HepG2 (cell line): ENCODE measurements around the gene CCDC158. TPM values are rescaled to one million over a fixed set of nuclear protein-coding genes. Genes with fewer than 3 reads are reported as not detected.

ENCODE experiments used
- ARID2 ChIP-seq: sonication (generic); formaldehyde crosslinking; IDR thresholded peaks from 2 replicates; pipeline ENCODE4 v1.8.1; 2022; ENCODE audit warnings: mild to moderate bottlenecking, missing genetic modification reagents, borderline replicate concordance
- FOXA1 ChIP-seq, 2 experiments: fragments of 450-650 bp in 1 of 2; sonication (generic) in 1 of 2; formaldehyde crosslinking in 1 of 2; IDR thresholded peaks; 2 replicates each; pipeline versions ENCODE4 v1.4.0 to v1.6.1; 2016 to 2020; ENCODE audit warnings: missing genetic modification reagents in 1 of 2
- KLF13 ChIP-seq: sonication (generic); formaldehyde crosslinking; IDR thresholded peaks from 2 replicates; pipeline ENCODE4 v1.4.0; 2020; ENCODE audit warnings: mild to moderate bottlenecking, missing genetic modification reagents
- NAIF1 ChIP-seq: sonication (generic); formaldehyde crosslinking; IDR thresholded peaks from 2 replicates; pipeline ENCODE4 v1.5.0; 2020; ENCODE audit warnings: mild to moderate bottlenecking, missing genetic modification reagents, borderline replicate concordance
- NFE2L2 ChIP-seq: fragments of 150-350 bp; IDR thresholded peaks from 2 replicates; pipeline ENCODE4 v1.6.1; 2014; ENCODE audit warnings: low read length
- SIN3A ChIP-seq: IDR thresholded peaks from 2 replicates; pipeline ENCODE4 v1.6.1; 2011; ENCODE audit warnings: low read depth, mild to moderate bottlenecking, control low read depth, low read length, borderline replicate concordance
- SOX13 ChIP-seq, 3 experiments: fragments of 450-650 bp in 1 of 3; sonication (generic) in 1 of 3; formaldehyde crosslinking in 1 of 3; IDR thresholded peaks in 2 of 3; conservative IDR thresholded peaks in 1 of 3; 2 replicates each; pipeline versions ENCODE4 v1.5.0 to v1.6.1; 2016 to 2020; ENCODE audit warnings: antibody characterized with exemption in 1 of 3, mild to moderate bottlenecking in 1 of 3, missing compliant biosample characterization in 1 of 3, missing genetic modification reagents in 1 of 3, moderate library complexity in 1 of 3
- ZBTB38 ChIP-seq: sonication (generic); formaldehyde crosslinking; IDR thresholded peaks from 2 replicates; pipeline ENCODE4 v1.5.1; 2020; ENCODE audit warnings: mild to moderate bottlenecking, missing genetic modification reagents
- ZFYVE20 ChIP-seq: sonication (generic); formaldehyde crosslinking; IDR thresholded peaks from 2 replicates; pipeline ENCODE4 v1.8.0; 2023; ENCODE audit warnings: low read depth, mild to moderate bottlenecking, moderate library complexity, missing genetic modification reagents, borderline replicate concordance
- ZNF280D ChIP-seq: sonication (generic); formaldehyde crosslinking; IDR thresholded peaks from 2 replicates; pipeline ENCODE4 v1.5.1; 2020; ENCODE audit warnings: mild to moderate bottlenecking, missing genetic modification reagents
- ZNF552 ChIP-seq: sonication (generic); formaldehyde crosslinking; IDR thresholded peaks from 2 replicates; pipeline ENCODE4 v1.9.0; 2022; ENCODE audit warnings: missing genetic modification reagents, mild to moderate bottlenecking, borderline replicate concordance
- ZNF7 ChIP-seq: IDR thresholded peaks from 2 replicates; pipeline ENCODE4 v1.6.1; 2016; ENCODE audit warnings: missing biosample characterization, missing genetic modification reagents
- ZNF850 ChIP-seq: sonication (generic); formaldehyde crosslinking; conservative IDR thresholded peaks from 2 replicates; pipeline ENCODE4 v1.9.0; 2021; ENCODE audit warnings: mild to moderate bottlenecking, missing genetic modification reagents
- polyA plus RNA-seq, 8 experiments: library from polyadenylated mRNA; depleted of rRNA in 3 of 8; stranded (reverse) in 7 of 8; unstranded in 1 of 8; fragments of >200 nt; fragmentation: Illumina TruSeq in 4 of 8; extraction: Trizol in 4 of 8; gene quantifications; 2 replicates each; pipeline versions ENCODE4 v1.2.1 to v1.2.3, GENCODE V29; 2011 to 2016; ENCODE audit warnings: low read depth in 4 of 8, missing spikeins in 1 of 8, mixed read lengths in 1 of 8; ENCODE audit not compliant: insufficient read depth in 1 of 8
- total RNA-seq, 5 experiments: library from RNA; depleted of rRNA; stranded (reverse); fragments of >200 nt; fragmentation: Illumina TruSeq; extraction: Trizol; gene quantifications; 2 replicates each; pipeline ENCODE4 v1.2.3, GENCODE V29; 2016; ENCODE audit warnings: low read depth in 1 of 5
- TF ChIP-seq, protein P1 (sequence below): sonication (generic); formaldehyde crosslinking; IDR thresholded peaks from 2 replicates; pipeline ENCODE4 v1.4.0; 2020; ENCODE audit warnings: missing genetic modification reagents
- TF ChIP-seq, protein P2 (sequence below): sonication (generic); formaldehyde crosslinking; IDR thresholded peaks from 2 replicates; pipeline ENCODE4 v1.8.0; 2022; ENCODE audit warnings: mild to moderate bottlenecking, missing genetic modification reagents
- TF ChIP-seq, protein P3 (sequence below): IDR thresholded peaks from 2 replicates; pipeline ENCODE4 v1.4.0; 2020; ENCODE audit warnings: mild to moderate bottlenecking, missing genetic modification reagents
- TF ChIP-seq, protein P4 (sequence below): sonication (generic); formaldehyde crosslinking; IDR thresholded peaks from 2 replicates; pipeline ENCODE4 v1.5.0; 2020; ENCODE audit warnings: missing genetic modification reagents

Gene CCDC158
- total and polyA plus RNA-seq, 2 of the 13 experiments (the other 11 are each of a cell fraction or from before 2014, with no cell fraction given), result not detected

DNA sequence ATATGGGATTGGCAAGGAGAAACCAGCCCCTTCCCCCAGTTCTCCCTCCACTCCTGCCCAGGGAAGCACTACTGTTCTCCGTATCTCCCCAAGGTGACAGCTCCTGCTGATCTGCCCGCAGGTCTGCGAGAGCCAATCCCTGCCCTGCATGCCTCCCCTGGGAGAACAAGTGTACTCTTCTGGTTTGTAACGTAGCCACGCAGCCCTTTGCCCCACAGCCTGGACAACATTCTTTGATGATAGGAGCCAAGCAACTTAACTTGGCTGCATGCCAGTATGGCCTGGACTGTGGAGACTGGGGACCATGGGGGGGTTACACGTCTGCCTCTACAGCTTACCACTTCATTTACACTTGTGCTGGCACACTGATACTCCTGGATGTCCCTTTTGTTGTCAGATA lies 112.4 kb downstream of the CCDC158 start (continued):
- TF ChIP-seq FOXA1 (IDR thresholded peaks at IDR 0.05), result no peak
- no peak for TF ChIP-seq FOXA1 (CRISPR knock-in tag; IDR thresholded peaks at IDR 0.05)
- TF ChIP-seq, protein P1, sequence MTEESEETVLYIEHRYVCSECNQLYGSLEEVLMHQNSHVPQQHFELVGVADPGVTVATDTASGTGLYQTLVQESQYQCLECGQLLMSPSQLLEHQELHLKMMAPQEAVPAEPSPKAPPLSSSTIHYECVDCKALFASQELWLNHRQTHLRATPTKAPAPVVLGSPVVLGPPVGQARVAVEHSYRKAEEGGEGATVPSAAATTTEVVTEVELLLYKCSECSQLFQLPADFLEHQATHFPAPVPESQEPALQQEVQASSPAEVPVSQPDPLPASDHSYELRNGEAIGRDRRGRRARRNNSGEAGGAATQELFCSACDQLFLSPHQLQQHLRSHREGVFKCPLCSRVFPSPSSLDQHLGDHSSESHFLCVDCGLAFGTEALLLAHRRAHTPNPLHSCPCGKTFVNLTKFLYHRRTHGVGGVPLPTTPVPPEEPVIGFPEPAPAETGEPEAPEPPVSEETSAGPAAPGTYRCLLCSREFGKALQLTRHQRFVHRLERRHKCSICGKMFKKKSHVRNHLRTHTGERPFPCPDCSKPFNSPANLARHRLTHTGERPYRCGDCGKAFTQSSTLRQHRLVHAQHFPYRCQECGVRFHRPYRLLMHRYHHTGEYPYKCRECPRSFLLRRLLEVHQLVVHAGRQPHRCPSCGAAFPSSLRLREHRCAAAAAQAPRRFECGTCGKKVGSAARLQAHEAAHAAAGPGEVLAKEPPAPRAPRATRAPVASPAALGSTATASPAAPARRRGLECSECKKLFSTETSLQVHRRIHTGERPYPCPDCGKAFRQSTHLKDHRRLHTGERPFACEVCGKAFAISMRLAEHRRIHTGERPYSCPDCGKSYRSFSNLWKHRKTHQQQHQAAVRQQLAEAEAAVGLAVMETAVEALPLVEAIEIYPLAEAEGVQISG (CRISPR knock-in tag), result no peak
- TF ChIP-seq, protein P2, sequence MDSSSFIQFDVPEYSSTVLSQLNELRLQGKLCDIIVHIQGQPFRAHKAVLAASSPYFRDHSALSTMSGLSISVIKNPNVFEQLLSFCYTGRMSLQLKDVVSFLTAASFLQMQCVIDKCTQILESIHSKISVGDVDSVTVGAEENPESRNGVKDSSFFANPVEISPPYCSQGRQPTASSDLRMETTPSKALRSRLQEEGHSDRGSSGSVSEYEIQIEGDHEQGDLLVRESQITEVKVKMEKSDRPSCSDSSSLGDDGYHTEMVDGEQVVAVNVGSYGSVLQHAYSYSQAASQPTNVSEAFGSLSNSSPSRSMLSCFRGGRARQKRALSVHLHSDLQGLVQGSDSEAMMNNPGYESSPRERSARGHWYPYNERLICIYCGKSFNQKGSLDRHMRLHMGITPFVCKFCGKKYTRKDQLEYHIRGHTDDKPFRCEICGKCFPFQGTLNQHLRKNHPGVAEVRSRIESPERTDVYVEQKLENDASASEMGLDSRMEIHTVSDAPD (CRISPR knock-in tag), result no peak
- no peak for TF ChIP-seq ZFYVE20
- TF ChIP-seq SOX13 (IDR thresholded peaks at IDR 0.05), result no peak
- TF ChIP-seq SOX13 (CRISPR knock-in tag; conservative IDR thresholded peaks at IDR 0.05 in 1 of 2, IDR thresholded peaks at IDR 0.05 in 1 of 2), result peak in 1 of 2 experiments; percentile 60; a peak in 2 of 4 replicates
- no peak for TF ChIP-seq KLF13 (CRISPR knock-in tag)
- TF ChIP-seq ZNF7 (CRISPR knock-in tag), result no peak
- no peak for TF ChIP-seq ZNF850 (CRISPR knock-in tag)
- TF ChIP-seq ZBTB38 (CRISPR knock-in tag), result peak; percentile 79
- no peak for TF ChIP-seq ZNF552 (CRISPR knock-in tag)
- TF ChIP-seq, protein P3, sequence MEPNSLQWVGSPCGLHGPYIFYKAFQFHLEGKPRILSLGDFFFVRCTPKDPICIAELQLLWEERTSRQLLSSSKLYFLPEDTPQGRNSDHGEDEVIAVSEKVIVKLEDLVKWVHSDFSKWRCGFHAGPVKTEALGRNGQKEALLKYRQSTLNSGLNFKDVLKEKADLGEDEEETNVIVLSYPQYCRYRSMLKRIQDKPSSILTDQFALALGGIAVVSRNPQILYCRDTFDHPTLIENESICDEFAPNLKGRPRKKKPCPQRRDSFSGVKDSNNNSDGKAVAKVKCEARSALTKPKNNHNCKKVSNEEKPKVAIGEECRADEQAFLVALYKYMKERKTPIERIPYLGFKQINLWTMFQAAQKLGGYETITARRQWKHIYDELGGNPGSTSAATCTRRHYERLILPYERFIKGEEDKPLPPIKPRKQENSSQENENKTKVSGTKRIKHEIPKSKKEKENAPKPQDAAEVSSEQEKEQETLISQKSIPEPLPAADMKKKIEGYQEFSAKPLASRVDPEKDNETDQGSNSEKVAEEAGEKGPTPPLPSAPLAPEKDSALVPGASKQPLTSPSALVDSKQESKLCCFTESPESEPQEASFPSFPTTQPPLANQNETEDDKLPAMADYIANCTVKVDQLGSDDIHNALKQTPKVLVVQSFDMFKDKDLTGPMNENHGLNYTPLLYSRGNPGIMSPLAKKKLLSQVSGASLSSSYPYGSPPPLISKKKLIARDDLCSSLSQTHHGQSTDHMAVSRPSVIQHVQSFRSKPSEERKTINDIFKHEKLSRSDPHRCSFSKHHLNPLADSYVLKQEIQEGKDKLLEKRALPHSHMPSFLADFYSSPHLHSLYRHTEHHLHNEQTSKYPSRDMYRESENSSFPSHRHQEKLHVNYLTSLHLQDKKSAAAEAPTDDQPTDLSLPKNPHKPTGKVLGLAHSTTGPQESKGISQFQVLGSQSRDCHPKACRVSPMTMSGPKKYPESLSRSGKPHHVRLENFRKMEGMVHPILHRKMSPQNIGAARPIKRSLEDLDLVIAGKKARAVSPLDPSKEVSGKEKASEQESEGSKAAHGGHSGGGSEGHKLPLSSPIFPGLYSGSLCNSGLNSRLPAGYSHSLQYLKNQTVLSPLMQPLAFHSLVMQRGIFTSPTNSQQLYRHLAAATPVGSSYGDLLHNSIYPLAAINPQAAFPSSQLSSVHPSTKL (CRISPR knock-in tag), result peak; percentile 74
- TF ChIP-seq ARID2 (CRISPR knock-in tag), result no peak
- TF ChIP-seq SIN3A, result no peak
- no peak for TF ChIP-seq ZNF280D (CRISPR knock-in tag)
- no peak for TF ChIP-seq NAIF1 (CRISPR knock-in tag)
- TF ChIP-seq, protein P4, sequence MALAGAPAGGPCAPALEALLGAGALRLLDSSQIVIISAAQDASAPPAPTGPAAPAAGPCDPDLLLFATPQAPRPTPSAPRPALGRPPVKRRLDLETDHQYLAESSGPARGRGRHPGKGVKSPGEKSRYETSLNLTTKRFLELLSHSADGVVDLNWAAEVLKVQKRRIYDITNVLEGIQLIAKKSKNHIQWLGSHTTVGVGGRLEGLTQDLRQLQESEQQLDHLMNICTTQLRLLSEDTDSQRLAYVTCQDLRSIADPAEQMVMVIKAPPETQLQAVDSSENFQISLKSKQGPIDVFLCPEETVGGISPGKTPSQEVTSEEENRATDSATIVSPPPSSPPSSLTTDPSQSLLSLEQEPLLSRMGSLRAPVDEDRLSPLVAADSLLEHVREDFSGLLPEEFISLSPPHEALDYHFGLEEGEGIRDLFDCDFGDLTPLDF, result no peak
- no peak for TF ChIP-seq NFE2L2
